CD4-positive, alpha-beta memory T cell (primary cell): ENCODE data around the gene SLC44A1. TPM values are rescaled to one million over a fixed set of nuclear protein-coding genes. Genes with fewer than 3 reads are reported as not detected.

Source experiments
- CTCF ChIA-PET: fragments of 350-600 bp; sonication (Branson Sonifier 250); formaldehyde crosslinking; loops from one replicate; lab custom pipeline; 2021; ENCODE audit warnings: inconsistent platforms; ENCODE audit not compliant: partially characterized antibody; lab: Charles Lee
- POLR2A ChIA-PET: fragments of 350-600 bp; sonication (Branson Sonifier 250); formaldehyde crosslinking; loops from one replicate; lab custom pipeline; 2021; ENCODE audit not compliant: partially characterized antibody; lab: Charles Lee
- DNase-seq, 5 donors: peaks; one replicate each; pipeline versions ENCODE4 v3.0.0 to v3.0.0-alpha.2; 2020 to 2022; ENCODE audit warnings: mixed read lengths in 1 of 5
- H3K27ac ChIP-seq: one replicate; pipeline ENCODE4 v1.7.0; 2013; ENCODE audit warnings: low read depth, low read length
- H3K27me3 ChIP-seq: 2 replicates; pipeline ENCODE4 v1.7.0; 2013; ENCODE audit warnings: mild to moderate bottlenecking, low read length, moderate library complexity; ENCODE audit not compliant: insufficient read depth
- H3K36me3 ChIP-seq: 2 replicates; pipeline ENCODE4 v1.7.0; 2013; ENCODE audit warnings: mild to moderate bottlenecking, low read length, moderate library complexity; ENCODE audit not compliant: insufficient read depth
- H3K4me1 ChIP-seq: 2 replicates; pipeline ENCODE4 v1.7.0; 2013; ENCODE audit warnings: mild to moderate bottlenecking, low read length, moderate library complexity; ENCODE audit not compliant: insufficient read depth
- H3K4me3 ChIP-seq, 2 donors: one replicate each; pipeline ENCODE4 v1.7.0; 2013; ENCODE audit warnings: low read length in 2 of 2, mild to moderate bottlenecking in 1 of 2
- H3K9me3 ChIP-seq, 2 donors: one replicate each; pipeline ENCODE4 v1.7.0; 2013; ENCODE audit warnings: low read length in 2 of 2, control low read depth in 1 of 2; ENCODE audit not compliant: control insufficient read depth in 1 of 2
- H3K27ac Mint-ChIP-seq, 7 donors: one replicate each; pipeline ENCODE4 v1.8.0; 2020 to 2021; ENCODE audit warnings: mixed read lengths in 7 of 7, mild to moderate bottlenecking in 6 of 7, inconsistent platforms in 3 of 7, moderate library complexity in 3 of 7
- H3K27me3 Mint-ChIP-seq, 2 donors: one replicate each; pipeline ENCODE4 v1.8.0; 2020 to 2021; ENCODE audit warnings: mixed read lengths in 2 of 2
- H3K36me3 Mint-ChIP-seq, 2 donors: one replicate each; pipeline ENCODE4 v1.8.0; 2020 to 2021; ENCODE audit warnings: mixed read lengths in 2 of 2, inconsistent platforms in 1 of 2, mild to moderate bottlenecking in 1 of 2
- H3K4me1 Mint-ChIP-seq, 4 donors: one replicate each; pipeline ENCODE4 v1.8.0; 2020 to 2021; ENCODE audit warnings: mixed read lengths in 4 of 4, mild to moderate bottlenecking in 1 of 4
- H3K4me3 Mint-ChIP-seq, 8 donors: one replicate each; pipeline ENCODE4 v1.8.0; 2020 to 2021; ENCODE audit warnings: mixed read lengths in 8 of 8, mild to moderate bottlenecking in 7 of 8, moderate library complexity in 6 of 8, inconsistent platforms in 3 of 8
- H3K9me3 Mint-ChIP-seq, 8 donors: one replicate each; pipeline ENCODE4 v1.8.0; 2020 to 2021; ENCODE audit warnings: mixed read lengths in 8 of 8, mild to moderate bottlenecking in 5 of 8, inconsistent platforms in 3 of 8, moderate library complexity in 1 of 8
- intact Hi-C: fragments of 100-400 bp; cut with micrococcal nuclease; formaldehyde crosslinking; loops from one replicate; pipeline ENCODE4 v1.15.1; 2023
- polyA plus RNA-seq, 2 donors: library from polyadenylated mRNA; unstranded; fragments of 300-500 nt; fragmentation: Illumina TruSeq; gene quantifications; one replicate each; pipeline ENCODE4 v1.2.3, GENCODE V29; 2021
- total RNA-seq, 2 experiments: library from RNA; stranded (reverse); gene quantifications; one replicate each; pipeline ENCODE4 v1.2.3, GENCODE V29; 2021

SLC44A1 gene
- total and polyA plus RNA-seq, 4 experiments from 2014 or later, result 13.7 to 33.3 (median 17.4) TPM

DNA sequence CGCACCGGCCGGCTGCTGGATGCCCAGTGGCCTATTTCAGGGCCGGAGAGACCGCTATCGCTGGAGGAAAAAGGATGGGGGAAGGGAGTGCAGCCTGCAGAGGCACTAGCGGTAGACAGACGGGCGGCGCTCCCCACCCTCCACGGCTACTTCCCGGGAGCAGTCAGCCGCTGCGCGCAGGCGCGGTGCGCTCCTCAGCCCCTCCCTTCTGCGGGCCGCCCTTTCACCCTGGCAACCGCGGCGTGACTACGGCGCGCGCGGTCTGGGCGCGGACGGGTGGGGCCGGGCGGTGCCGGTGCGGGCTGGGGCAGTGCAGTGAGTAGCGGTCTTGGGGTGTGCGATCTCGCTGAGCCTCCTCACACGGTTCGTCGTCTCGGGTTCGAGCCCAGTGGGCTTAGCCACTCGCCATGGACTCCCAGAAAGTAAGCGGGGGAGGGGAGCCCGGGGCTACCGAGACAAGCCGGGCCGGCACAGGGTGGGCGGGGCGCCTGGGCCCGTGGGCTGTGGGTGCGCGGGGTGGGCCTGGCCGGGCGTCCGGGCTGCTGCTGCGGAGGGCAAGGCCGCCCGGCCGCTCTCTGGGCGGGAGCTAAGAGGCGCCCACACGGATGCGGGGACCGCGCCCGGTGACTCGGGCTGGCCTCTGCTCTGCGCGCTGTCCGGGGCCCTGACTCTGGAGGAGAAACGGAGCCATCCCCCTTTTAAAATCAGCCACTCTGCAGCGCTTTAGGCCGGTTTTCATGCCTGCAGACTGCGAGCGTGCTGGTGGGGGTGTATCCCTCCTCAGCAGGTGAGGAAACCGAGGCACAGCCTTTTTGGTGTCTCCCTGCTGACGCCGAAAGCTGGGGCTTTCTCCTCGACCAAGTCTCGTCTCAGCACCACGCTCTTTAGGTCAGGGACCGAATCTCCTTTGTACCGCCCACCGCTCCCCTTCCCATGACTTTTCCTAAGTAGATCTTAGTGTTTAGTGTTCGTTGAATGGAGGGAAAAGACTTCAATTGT, 203.7 kb downstream of the SLC44A1 start, which contains the start of gene FSD1L:
TSS of gene FSD1L (plus strand) at position 221 of the 999 bp plus-strand sequence. CDS start at position 408, 187 bp downstream.
- H3K9me3 Mint-ChIP-seq, result no peaks in the 10 kb centered on the region
- H3K27ac Mint-ChIP-seq, result peak within 1 kb of the TSS in 6 of 7 donors; percentile 35 to 83 (median 73)
- POLR2A ChIA-PET, result interaction anchor here (1.4 kb wide), 1 partner anchor 204 kb away, joined by 3 read pairs; the partner anchor contains the start of gene SLC44A1
- no peaks in the 10 kb centered on the region for H3K36me3 ChIP-seq
- no peaks in the 10 kb centered on the region for H3K27me3 ChIP-seq
- H3K4me3 ChIP-seq, result peak within 1 kb of the TSS; percentile 63 to 71
- H3K9me3 ChIP-seq, result no peaks in the 10 kb centered on the region
- H3K36me3 Mint-ChIP-seq, result no peaks in the 10 kb centered on the region
- H3K4me1 ChIP-seq, result peaks cover 14% of the 10 kb centered on the region
- peak within 1 kb of the TSS; percentile 45 for H3K27ac ChIP-seq
- intact Hi-C loops, result loop anchor here (1.0 to 2.0 kb wide), 2 partner anchors 111 to 701 kb away; partner anchors contain the start of genes FKTN and NIPSNAP3A
- DNase-seq, result peak; percentile 70 to 78 (median 74)
- peak within 1 kb of the TSS; percentile 84 to 89 (median 88) for H3K4me3 Mint-ChIP-seq
- H3K4me1 Mint-ChIP-seq, result peaks cover 7 to 12% (median 9%) of the 10 kb centered on the region in 4 donors
- no peaks in the 10 kb centered on the region for H3K27me3 Mint-ChIP-seq
- CTCF ChIA-PET, result no interaction called here

DNA sequence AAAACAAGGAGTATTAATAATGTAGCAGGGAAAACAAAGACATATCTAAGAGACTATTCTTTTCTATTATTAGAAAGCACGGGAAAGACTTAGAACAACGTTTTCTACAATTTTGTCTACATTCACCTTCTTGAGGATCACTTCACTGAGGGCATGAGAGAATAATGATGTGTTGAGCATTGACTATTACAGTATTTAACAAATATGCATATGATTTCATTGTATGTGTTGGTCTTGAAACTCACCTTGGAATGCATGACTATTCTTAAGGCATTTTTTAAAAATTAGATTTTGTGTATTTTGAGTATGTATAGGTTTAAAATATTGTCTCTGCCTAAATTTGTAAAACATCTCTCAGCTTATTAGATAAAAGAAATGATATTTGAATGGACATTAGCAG, 204.6 kb downstream of the SLC44A1 start:
- intact Hi-C loops, result loop anchor here (2.0 kb wide), 1 partner anchor 110 kb away; the partner anchor contains the start of gene FKTN
- no peaks in the 10 kb centered on the region for H3K9me3 ChIP-seq
- Mint-ChIP-seq H3K36me3 (no peaks in the 10 kb centered on the region), H3K4me1 (peaks cover 7 to 12% (median 9%) of the 10 kb centered on the region in 4 donors), H3K27ac (peak overlapping the region in 1 of 7 donors; percentile 48), H3K9me3 (no peaks in the 10 kb centered on the region), H3K4me3 (peak overlapping the region in 7 of 8 donors; percentile 69 to 89 (median 88)), H3K27me3 (no peaks in the 10 kb centered on the region)
- H3K4me1 ChIP-seq, result peaks cover 14% of the 10 kb centered on the region
- no peaks in the 10 kb centered on the region for H3K36me3 ChIP-seq
- no peaks in the 10 kb centered on the region for H3K27me3 ChIP-seq
- H3K27ac ChIP-seq, result no peak overlapping the region
- CTCF ChIA-PET, result interaction anchor here (2.2 kb wide), 1 partner anchor 8 kb away, joined by 6 read pairs; no protein-coding TSS in a partner anchor
- H3K4me3 ChIP-seq, result no peak overlapping the region
- DNase-seq, result no peak
- POLR2A ChIA-PET, result no interaction called here

DNA sequence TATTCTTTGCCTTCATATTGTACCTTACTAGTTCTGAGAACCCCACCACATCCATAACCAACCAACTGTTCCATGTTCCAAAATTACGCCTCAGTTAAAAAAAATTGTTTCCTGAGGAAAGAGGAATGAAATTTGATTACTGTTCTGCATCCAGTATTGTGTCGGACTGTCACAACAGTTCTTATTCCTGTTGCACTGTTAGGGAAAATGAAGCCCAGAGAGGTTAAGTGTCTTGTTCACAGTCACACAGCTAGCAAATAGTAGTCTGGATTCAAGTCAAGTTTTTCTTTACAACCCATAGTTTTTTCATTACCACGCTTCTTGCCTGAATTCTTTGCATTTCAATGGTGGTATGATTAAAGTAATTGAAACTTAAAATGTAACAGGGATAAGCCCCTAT, 207.7 kb downstream of the SLC44A1 start:
- H3K27me3 Mint-ChIP-seq, result no peaks in the 10 kb centered on the region
- DNase-seq, result no peak
- Histone ChIP-seq H3K36me3 (no peaks in the 10 kb centered on the region), H3K4me3 (no peak overlapping the region), H3K4me1 (peaks cover 13% of the 10 kb centered on the region), H3K9me3 (no peaks in the 10 kb centered on the region), H3K27me3 (no peaks in the 10 kb centered on the region), H3K27ac (no peak overlapping the region)
- ChIA-PET CTCF (interaction anchor here (0.7 kb wide), 1 partner anchor 54 kb away, joined by 3 read pairs; no protein-coding TSS in a partner anchor), POLR2A (no interaction called here)
- H3K36me3 Mint-ChIP-seq, result peaks cover 0 to 3% of the 10 kb centered on the region in 2 donors
- H3K27ac Mint-ChIP-seq, result no peak overlapping the region
- peaks cover 7 to 11% (median 9%) of the 10 kb centered on the region in 4 donors for H3K4me1 Mint-ChIP-seq
- H3K9me3 Mint-ChIP-seq, result peaks cover 0 to 2% (median 0%) of the 10 kb centered on the region in 8 donors
- H3K4me3 Mint-ChIP-seq, result no peak overlapping the region
- intact Hi-C loops, result loop anchor here (10.0 kb wide), 1 partner anchor 243 kb away; the partner anchor contains the start of gene TMEM38B

DNA sequence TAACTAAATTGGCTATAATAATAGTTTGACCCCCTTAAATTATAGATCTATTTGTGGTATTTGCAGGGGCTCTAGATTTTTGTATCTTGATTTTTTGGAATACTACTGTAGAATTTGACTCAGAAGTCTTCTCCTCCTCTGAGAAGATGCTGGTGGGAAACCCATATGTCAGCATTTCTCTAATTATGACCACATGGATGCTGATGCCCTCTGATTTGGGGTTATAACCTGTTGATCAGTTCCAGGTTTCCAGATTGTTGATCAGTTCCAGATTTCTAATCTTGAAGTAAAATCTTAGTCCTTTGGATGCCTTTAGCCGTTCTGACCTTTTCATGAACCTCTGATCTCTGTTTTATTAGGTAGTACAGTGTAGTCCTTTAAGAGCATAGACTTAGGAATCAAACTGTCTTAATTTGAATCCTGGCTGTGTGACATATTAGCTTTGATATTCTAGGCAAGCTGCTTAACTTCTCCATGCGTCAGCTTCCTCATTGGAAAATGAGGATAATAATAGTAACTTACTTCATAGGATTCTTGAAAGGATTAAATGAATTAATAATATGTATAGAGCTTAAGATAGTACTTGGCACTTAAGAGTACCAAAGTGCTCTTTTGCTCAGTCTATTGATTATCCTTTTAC, 211.5 kb downstream of the SLC44A1 start:
- Histone ChIP-seq H3K9me3 (no peaks in the 10 kb centered on the region), H3K4me1 (no peaks in the 10 kb centered on the region), H3K27ac (no peak overlapping the region), H3K36me3 (no peaks in the 10 kb centered on the region), H3K4me3 (no peak overlapping the region), H3K27me3 (no peaks in the 10 kb centered on the region)
- H3K27me3 Mint-ChIP-seq, result no peaks in the 10 kb centered on the region
- no peak overlapping the region for H3K27ac Mint-ChIP-seq
- no peak overlapping the region for H3K4me3 Mint-ChIP-seq
- peaks cover 0 to 5% (median under 1%) of the 10 kb centered on the region in 8 donors for H3K9me3 Mint-ChIP-seq
- ChIA-PET CTCF (no interaction called here), POLR2A (no interaction called here)
- no peak for DNase-seq
- no peaks in the 10 kb centered on the region for H3K4me1 Mint-ChIP-seq
- peaks cover 0 to 3% of the 10 kb centered on the region in 2 donors for H3K36me3 Mint-ChIP-seq
- intact Hi-C loops, result loop anchor here (10.0 kb wide), 1 partner anchor 239 kb away; the partner anchor contains the start of gene TMEM38B

DNA sequence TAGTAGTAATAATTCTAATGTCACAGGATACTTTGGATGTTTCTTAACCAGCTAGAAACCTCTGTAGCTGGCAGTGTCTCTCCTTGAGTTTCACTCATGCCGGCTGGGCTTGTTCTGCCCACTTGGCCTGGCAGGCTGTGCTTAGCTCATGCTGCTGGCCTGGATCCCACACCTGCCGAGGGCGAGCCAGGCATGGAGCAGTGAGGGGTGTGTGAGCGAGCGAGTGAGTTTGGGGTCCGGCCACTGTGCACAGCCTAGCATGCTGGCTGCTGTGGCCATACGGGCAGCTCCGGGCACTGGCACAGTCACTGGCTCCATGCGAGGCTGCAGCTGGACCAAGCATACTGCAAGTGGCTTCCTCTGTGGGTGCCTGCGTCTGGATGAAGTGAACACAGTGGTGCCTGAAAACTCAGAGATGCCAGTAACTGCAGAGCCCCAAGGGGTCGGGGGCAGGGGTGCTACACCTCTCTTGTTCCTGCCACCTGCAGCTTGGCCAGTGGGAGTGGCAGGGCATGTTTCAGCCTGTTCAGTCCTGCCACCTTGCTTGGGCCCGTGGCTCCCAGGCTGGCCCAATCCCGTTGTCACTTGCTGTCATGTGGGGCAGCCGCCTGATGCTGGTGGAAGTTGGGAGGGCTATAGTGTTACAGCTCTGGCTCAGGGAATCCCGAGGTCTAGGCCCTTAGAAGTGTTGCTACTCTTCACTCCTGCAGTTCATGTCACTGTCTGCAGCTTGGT, 213.3 kb downstream of the SLC44A1 start:
- Mint-ChIP-seq H3K36me3 (peaks cover 0 to 3% of the 10 kb centered on the region in 2 donors), H3K27ac (no peak overlapping the region), H3K4me1 (no peaks in the 10 kb centered on the region), H3K4me3 (no peak overlapping the region), H3K9me3 (peaks cover 0 to 5% (median under 1%) of the 10 kb centered on the region in 8 donors), H3K27me3 (no peaks in the 10 kb centered on the region)
- Histone ChIP-seq H3K4me3 (no peak overlapping the region), H3K27me3 (no peaks in the 10 kb centered on the region), H3K36me3 (no peaks in the 10 kb centered on the region), H3K9me3 (no peaks in the 10 kb centered on the region), H3K4me1 (no peaks in the 10 kb centered on the region), H3K27ac (no peak overlapping the region)
- intact Hi-C loops, result loop anchor here (10.0 kb wide), 1 partner anchor 237 kb away; the partner anchor contains the start of gene TMEM38B
- ChIA-PET POLR2A (no interaction called here), CTCF (no interaction called here)
- DNase-seq, result no peak

DNA sequence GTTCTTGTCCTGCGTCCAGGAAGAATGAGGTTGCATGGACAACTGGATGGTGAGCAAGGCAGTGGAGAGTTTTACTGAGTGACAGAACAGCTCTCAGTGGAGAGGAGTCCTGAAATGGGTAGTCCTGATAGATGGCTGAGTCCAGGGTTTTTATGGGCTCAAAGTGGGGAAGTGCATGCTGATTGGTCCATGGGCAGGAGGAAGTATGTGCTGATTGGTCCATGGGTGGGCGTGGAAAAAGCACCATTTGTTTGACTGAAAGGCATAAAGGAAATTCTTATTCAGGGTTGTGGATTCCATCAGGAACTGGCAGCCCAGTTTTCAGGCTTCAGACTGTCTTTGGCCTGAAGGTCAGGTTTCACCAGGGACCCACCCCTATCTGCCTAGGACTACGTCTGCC, 214.0 kb downstream of the SLC44A1 start:
- intact Hi-C loops, result loop anchor here (10.0 kb wide), 1 partner anchor 236 kb away; the partner anchor contains the start of gene TMEM38B

More for the DNA sequence above, 214.0 kb downstream of the SLC44A1 start:
- POLR2A ChIA-PET, result no interaction called here
- CTCF ChIA-PET, result no interaction called here
- DNase-seq, result no peak
- Histone ChIP-seq H3K27me3 (no peaks in the 10 kb centered on the region), H3K4me3 (no peak overlapping the region), H3K9me3 (no peaks in the 10 kb centered on the region), H3K27ac (no peak overlapping the region), H3K36me3 (no peaks in the 10 kb centered on the region), H3K4me1 (no peaks in the 10 kb centered on the region)
- no peak overlapping the region for H3K4me3 Mint-ChIP-seq
- peaks cover 0 to 3% of the 10 kb centered on the region in 2 donors for H3K36me3 Mint-ChIP-seq
- H3K4me1 Mint-ChIP-seq, result no peaks in the 10 kb centered on the region
- H3K27ac Mint-ChIP-seq, result no peak overlapping the region
- peaks cover 0 to 5% (median under 1%) of the 10 kb centered on the region in 8 donors for H3K9me3 Mint-ChIP-seq
- no peaks in the 10 kb centered on the region for H3K27me3 Mint-ChIP-seq
